Naive thymus-derived CD4-positive, alpha-beta T cell (primary cell): ENCODE measurements around the gene PAK6. TPM values are rescaled to one million over a fixed set of nuclear protein-coding genes. Genes with fewer than 3 reads are reported as not detected.

Source experiments
- ATAC-seq: fragments of 150-1000 bp; cut with Tn5 transposase; 2 replicates; pipeline ENCODE4 v1.10.0; 2021; ENCODE audit warnings: mild to moderate bottlenecking, moderate library complexity
- CTCF ChIA-PET: fragments of 350-600 bp; sonication (Branson Sonifier 250); formaldehyde crosslinking; loops from one replicate; lab custom pipeline; 2021; ENCODE audit warnings: antibody characterized with exemption; lab: Charles Lee
- POLR2A ChIA-PET: fragments of 350-600 bp; sonication (Branson Sonifier 250); formaldehyde crosslinking; loops from one replicate; lab custom pipeline; 2021; ENCODE audit warnings: antibody characterized with exemption, inconsistent platforms; lab: Charles Lee
- DNase-seq, 9 donors: peaks; one replicate each; pipeline versions ENCODE4 v3.0.0 to v3.0.0-alpha.2; 2020 to 2022; ENCODE audit warnings: mixed read lengths in 1 of 9
- H3K27ac ChIP-seq: one replicate; pipeline ENCODE4 v1.7.0; 2013; ENCODE audit warnings: mild to moderate bottlenecking, low read depth, low read length, moderate library complexity
- H3K27me3 ChIP-seq, 2 donors: one replicate each; pipeline ENCODE4 v1.7.0; 2013; ENCODE audit warnings: low read length in 2 of 2, mild to moderate bottlenecking in 2 of 2, moderate library complexity in 2 of 2; ENCODE audit not compliant: control insufficient read depth in 2 of 2, insufficient read depth in 2 of 2
- H3K36me3 ChIP-seq, 3 experiments: 1 replicate in 2 of 3; 2 replicates in 1 of 3; pipeline ENCODE4 v1.7.0; 2013; ENCODE audit warnings: low read length in 3 of 3, mild to moderate bottlenecking in 3 of 3, moderate library complexity in 1 of 3; ENCODE audit not compliant: insufficient read depth in 3 of 3, control insufficient read depth in 2 of 3
- H3K4me1 ChIP-seq, 2 donors: one replicate each; pipeline ENCODE4 v1.7.0; 2013; ENCODE audit warnings: low read length in 2 of 2, mild to moderate bottlenecking in 2 of 2, moderate library complexity in 1 of 2; ENCODE audit not compliant: control insufficient read depth in 2 of 2, insufficient read depth in 2 of 2
- H3K4me3 ChIP-seq: 2 replicates; pipeline ENCODE4 v1.7.0; 2013; ENCODE audit warnings: mild to moderate bottlenecking, low read length
- H3K9me3 ChIP-seq, 3 experiments: 1 replicate in 2 of 3; 2 replicates in 1 of 3; pipeline ENCODE4 v1.7.0; 2013; ENCODE audit warnings: low read length in 3 of 3; ENCODE audit not compliant: control insufficient read depth in 2 of 3
- H3K27ac Mint-ChIP-seq, 9 donors: one replicate each; pipeline ENCODE4 v1.8.0; 2020 to 2022; ENCODE audit warnings: mixed read lengths in 9 of 9, mild to moderate bottlenecking in 8 of 9, moderate library complexity in 5 of 9, inconsistent platforms in 2 of 9
- H3K27me3 Mint-ChIP-seq, 5 donors: one replicate each; pipeline ENCODE4 v1.8.0; 2021 to 2022; ENCODE audit warnings: mixed read lengths in 5 of 5, mild to moderate bottlenecking in 1 of 5
- H3K36me3 Mint-ChIP-seq, 5 donors: one replicate each; pipeline ENCODE4 v1.8.0; 2020 to 2022; ENCODE audit warnings: mixed read lengths in 5 of 5, mild to moderate bottlenecking in 3 of 5, inconsistent platforms in 1 of 5
- H3K4me1 Mint-ChIP-seq, 7 donors: one replicate each; pipeline ENCODE4 v1.8.0; 2020 to 2022; ENCODE audit warnings: mixed read lengths in 7 of 7, mild to moderate bottlenecking in 3 of 7, inconsistent platforms in 1 of 7
- H3K4me3 Mint-ChIP-seq, 10 donors: one replicate each; pipeline ENCODE4 v1.8.0; 2020 to 2022; ENCODE audit warnings: mild to moderate bottlenecking in 10 of 10, mixed read lengths in 10 of 10, moderate library complexity in 6 of 10, inconsistent platforms in 2 of 10
- H3K9me3 Mint-ChIP-seq, 11 donors: one replicate each; pipeline ENCODE4 v1.8.0; 2020 to 2022; ENCODE audit warnings: mixed read lengths in 11 of 11, mild to moderate bottlenecking in 4 of 11, inconsistent platforms in 1 of 11, moderate library complexity in 1 of 11
- intact Hi-C, 2 donors: fragments of 100-400 bp; cut with micrococcal nuclease; formaldehyde crosslinking; loops; one replicate each; pipeline ENCODE4 v1.15.1; 2023
- polyA plus RNA-seq, 2 donors: library from polyadenylated mRNA; unstranded; fragments of 300-500 nt; fragmentation: Illumina TruSeq; gene quantifications; one replicate each; pipeline ENCODE4 v1.2.3, GENCODE V29; 2021
- total RNA-seq, 6 experiments: library from RNA in 5 of 6; stranded (reverse) in 5 of 6; gene quantifications; 1 replicate in 5 of 6; 2 replicates in 1 of 6; pipeline ENCODE4 v1.2.3 and lab custom pipeline; 2021 to 2026

PAK6 gene
- total and polyA plus RNA-seq, 7 experiments from 2014 or later: 0.58 to 1.9 TPM; not detected in 5

GRCh38 chr15:40282869-40283614 lies 44.2 kb downstream of the PAK6 start, which contains the start of gene ANKRD63:
ANKRD63 (minus strand) TSS chr15:40283064; CDS start chr15:40282586, 478 bp downstream.
- peaks cover 0 to 13% of the 10 kb centered on the region in 2 donors for H3K27me3 ChIP-seq
- H3K36me3 ChIP-seq: peaks cover 0 to 16% (median 0%) of the 10 kb centered on the region in 3 experiments
- ChIA-PET POLR2A (interaction anchor here (3.5 kb wide), 1 partner anchor 25 kb away, joined by 23 read pairs; the partner anchor contains the start of gene PLCB2), CTCF (interaction anchor here (1.1 to 2.8 kb wide), 3 partner anchors 25 to 55 kb away, joined by 5 to 11 read pairs (median 6); partner anchors contain the start of gene PLCB2)
- peak in 7 of 9 donors; percentile 27 to 54 (median 40) for DNase-seq
- H3K9me3 Mint-ChIP-seq: peaks cover 0 to 2% (median 0%) of the 10 kb centered on the region in 11 donors
- intact Hi-C loops: loop anchor here (1.0 to 5.0 kb wide), 3 partner anchors 24 to 139 kb away; partner anchors contain the start of genes INAFM2 (in 2 of the 2) and PLCB2 (in 1 of the 2)
- no peak within 1 kb of the TSS for H3K27ac Mint-ChIP-seq
- no peak within 1 kb of the TSS for H3K27ac ChIP-seq
- H3K4me1 Mint-ChIP-seq: peaks cover 0 to 9% (median 5%) of the 10 kb centered on the region in 7 donors
- H3K9me3 ChIP-seq: no peaks in the 10 kb centered on the region
- peaks cover 0 to 3% (median 0%) of the 10 kb centered on the region in 5 donors for H3K36me3 Mint-ChIP-seq
- ATAC-seq: peak; percentile 67
- peaks cover 0 to 3% of the 10 kb centered on the region in 2 donors for H3K4me1 ChIP-seq
- peak within 1 kb of the TSS; percentile 57 for H3K4me3 ChIP-seq
- H3K4me3 Mint-ChIP-seq: peak within 1 kb of the TSS in 9 of 10 donors; percentile 42 to 77 (median 67)
- H3K27me3 Mint-ChIP-seq: peaks cover 16 to 41% (median 19%) of the 10 kb centered on the region in 5 donors

- Histone ChIP-seq H3K36me3 (peaks cover 0 to 23% (median 0%) of the 10 kb centered on the region in 3 experiments), H3K4me1 (peaks cover 0 to 3% of the 10 kb centered on the region in 2 donors), H3K27ac (no peak overlapping the region), H3K4me3 (no peak overlapping the region), H3K27me3 (peaks cover 0 to 13% of the 10 kb centered on the region in 2 donors), H3K9me3 (no peaks in the 10 kb centered on the region)
- DNase-seq: no peak
- no peak for ATAC-seq
- peaks cover 0 to 9% (median 5%) of the 10 kb centered on the region in 7 donors for H3K4me1 Mint-ChIP-seq
- H3K27ac Mint-ChIP-seq: peak overlapping the region in 1 of 9 donors; percentile 45
- CTCF ChIA-PET: interaction anchor here (0.6 to 2.8 kb wide), 4 partner anchors 24 to 54 kb away, joined by 3 to 11 read pairs (median 6); partner anchors contain the start of gene PLCB2
- peaks cover 8 to 34% (median 13%) of the 10 kb centered on the region in 5 donors for H3K27me3 Mint-ChIP-seq
- peak overlapping the region in 9 of 10 donors; percentile 7 to 77 (median 45) for H3K4me3 Mint-ChIP-seq
- intact Hi-C loops: loop anchor here (1.0 to 5.0 kb wide), 2 partner anchors 24 to 39 kb away; partner anchors contain the start of genes INAFM2 (in 2 of the 2) and PLCB2 (in 1 of the 2)
- H3K9me3 Mint-ChIP-seq: peaks cover 0 to 2% (median 0%) of the 10 kb centered on the region in 11 donors
- POLR2A ChIA-PET: interaction anchor here (3.5 kb wide), 1 partner anchor 24 kb away, joined by 23 read pairs; the partner anchor contains the start of gene PLCB2
- peaks cover 0 to 5% (median 0%) of the 10 kb centered on the region in 5 donors for H3K36me3 Mint-ChIP-seq
Observed at GRCh38 chr15:40283615-40284300, 44.9 kb downstream of the PAK6 start.

- CTCF ChIA-PET: interaction anchor here (0.6 to 2.0 kb wide), 4 partner anchors 22 to 135 kb away, joined by 3 to 9 read pairs (median 6); no protein-coding TSS in a partner anchor
- H3K27ac Mint-ChIP-seq: no peak overlapping the region
- H3K4me1 Mint-ChIP-seq: peaks cover 0 to 5% (median 4%) of the 10 kb centered on the region in 7 donors
Observed at GRCh38 chr15:40285151-40285550, 46.3 kb downstream of the PAK6 start.

GRCh38 chr15:40285554-40286011 lies 46.7 kb downstream of the PAK6 start:
- no peak overlapping the region for H3K4me3 Mint-ChIP-seq
- H3K27ac ChIP-seq: no peak overlapping the region
- ChIA-PET POLR2A (interaction anchor here (0.8 to 3.5 kb wide), 2 partner anchors 22 to 37 kb away, joined by 3 to 23 read pairs; partner anchors contain the start of gene PLCB2), CTCF (interaction anchor here (0.6 to 2.0 kb wide), 5 partner anchors 21 to 135 kb away, joined by 3 to 9 read pairs (median 4); no protein-coding TSS in a partner anchor)
- peaks cover 0 to 5% (median 0%) of the 10 kb centered on the region in 7 donors for H3K4me1 Mint-ChIP-seq
- H3K36me3 ChIP-seq: peaks cover 0 to 41% (median 0%) of the 10 kb centered on the region in 3 experiments
- no peaks in the 10 kb centered on the region for H3K4me1 ChIP-seq
- DNase-seq: no peak
- no peak overlapping the region for H3K4me3 ChIP-seq
- H3K9me3 ChIP-seq: no peaks in the 10 kb centered on the region
- peak overlapping the region in 2 of 9 donors; percentile 17 to 38 for H3K27ac Mint-ChIP-seq
- ATAC-seq: no peak
- peaks cover 0 to 3% (median 0%) of the 10 kb centered on the region in 11 donors for H3K9me3 Mint-ChIP-seq
- peaks cover 0 to 21% (median 4%) of the 10 kb centered on the region in 5 donors for H3K27me3 Mint-ChIP-seq
- intact Hi-C loops: no loop called here
- H3K36me3 Mint-ChIP-seq: peaks cover 0 to 5% (median 0%) of the 10 kb centered on the region in 5 donors
- peaks cover 0 to 11% of the 10 kb centered on the region in 2 donors for H3K27me3 ChIP-seq

More at GRCh38 chr15:40285151-40285550, 46.3 kb downstream of the PAK6 start:
- Histone ChIP-seq H3K9me3 (no peaks in the 10 kb centered on the region), H3K4me3 (no peak overlapping the region), H3K4me1 (no peaks in the 10 kb centered on the region), H3K27me3 (peaks cover 0 to 13% of the 10 kb centered on the region in 2 donors), H3K27ac (no peak overlapping the region), H3K36me3 (peaks cover 0 to 37% (median 0%) of the 10 kb centered on the region in 3 experiments)
- H3K4me3 Mint-ChIP-seq: peak overlapping the region in 5 of 10 donors; percentile 11 to 40 (median 23)
- H3K27me3 Mint-ChIP-seq: peaks cover 0 to 25% (median 9%) of the 10 kb centered on the region in 5 donors
- intact Hi-C loops: no loop called here
- H3K9me3 Mint-ChIP-seq: peaks cover 0 to 3% (median 0%) of the 10 kb centered on the region in 11 donors
- DNase-seq (peak in 1 of 9 donors; percentile 3), ATAC-seq (no peak)
- peaks cover 0 to 5% (median 0%) of the 10 kb centered on the region in 5 donors for H3K36me3 Mint-ChIP-seq
- POLR2A ChIA-PET: interaction anchor here (0.8 to 3.5 kb wide), 2 partner anchors 23 to 38 kb away, joined by 3 to 23 read pairs; partner anchors contain the start of gene PLCB2

- Mint-ChIP-seq H3K27ac (no peak overlapping the region), H3K9me3 (peaks cover 0 to 3% (median 0%) of the 10 kb centered on the region in 11 donors), H3K4me1 (peaks cover 0 to 4% (median 0%) of the 10 kb centered on the region in 7 donors), H3K4me3 (no peak overlapping the region), H3K36me3 (peaks cover 0 to 5% (median 0%) of the 10 kb centered on the region in 5 donors), H3K27me3 (peaks cover 0 to 16% (median 1%) of the 10 kb centered on the region in 5 donors)
- ChIA-PET POLR2A (interaction anchor here (3.5 kb wide), 1 partner anchor 22 kb away, joined by 23 read pairs; the partner anchor contains the start of gene PLCB2), CTCF (interaction anchor here (0.7 to 2.0 kb wide), 2 partner anchors 52 to 56 kb away, joined by 3 to 9 read pairs; no protein-coding TSS in a partner anchor)
- DNase-seq (no peak), ATAC-seq (no peak)
- H3K27me3 ChIP-seq: peaks cover 0 to 5% of the 10 kb centered on the region in 2 donors
- intact Hi-C loops: no loop called here
- peaks cover 0 to 42% (median 0%) of the 10 kb centered on the region in 3 experiments for H3K36me3 ChIP-seq
- H3K9me3 ChIP-seq: no peaks in the 10 kb centered on the region
- H3K4me1 ChIP-seq: no peaks in the 10 kb centered on the region
- no peak overlapping the region for H3K4me3 ChIP-seq
- H3K27ac ChIP-seq: no peak overlapping the region
Observed at GRCh38 chr15:40286061-40286532, 47.2 kb downstream of the PAK6 start.
